GM23248 (cell line): ENCODE measurements around the gene GLYR1.

Experiments used
- EZH2 ChIP-seq: fragments of 200-600 bp; sonication (generic); IDR thresholded peaks from 2 replicates; pipeline ENCODE4 v1.6.1; 2018; ENCODE audit warnings: antibody characterized with exemption, mild to moderate bottlenecking; ENCODE audit not compliant: insufficient read depth, poor library complexity, severe bottlenecking
- EZH2phosphoT487 ChIP-seq: fragments of 200-600 bp; sonication (generic); IDR thresholded peaks from 2 replicates; pipeline ENCODE4 v1.6.1; 2018; ENCODE audit warnings: antibody characterized with exemption, moderate library complexity, mild to moderate bottlenecking, low read depth; ENCODE audit not compliant: insufficient read depth

DNA sequence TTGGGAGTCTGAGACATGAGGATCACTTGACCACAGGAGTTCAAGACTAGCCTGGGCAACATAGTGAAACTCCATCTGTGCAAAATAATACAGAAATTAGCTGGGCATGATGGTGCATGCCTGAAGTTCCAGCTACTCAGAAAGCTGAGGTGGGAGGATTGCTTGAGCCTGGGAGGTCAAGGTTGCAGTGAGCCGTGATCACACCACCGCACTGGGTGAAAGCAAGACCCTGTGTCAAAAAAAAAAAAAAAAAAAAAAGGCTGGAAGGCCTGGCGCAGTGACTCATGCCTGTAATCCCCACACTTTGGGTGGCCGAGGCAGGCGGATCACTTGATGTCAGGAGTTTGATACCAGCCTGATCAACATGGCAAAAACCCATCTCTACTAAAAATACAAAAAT, 8.3 kb upstream of the GLYR1 start:
- TF ChIP-seq EZH2 (no peak), EZH2phosphoT487 (no peak)
